GM23248 (cell line): Measurements from ENCODE around the gene HERC3. TPM values are rescaled to one million over a fixed set of nuclear protein-coding genes. Genes with fewer than 3 reads are reported as not detected.
A peak's percentile ranks its signal among the peaks of the same experiment; 100 is the strongest.

Source experiments
- DNase-seq: peaks from one replicate; pipeline ENCODE4 v3.0.0-alpha.2; 2015
- H2AFZ ChIP-seq: fragments of 200-600 bp; sonication (generic); 2 replicates; pipeline ENCODE4 v1.6.1; 2016; ENCODE audit warnings: antibody characterized with exemption
- H3F3A ChIP-seq: fragments of 200-600 bp; sonication (generic); 2 replicates; pipeline ENCODE4 v1.6.1; 2016; ENCODE audit warnings: mild to moderate bottlenecking, antibody characterized with exemption, mixed run types; ENCODE audit not compliant: insufficient read depth
- H3K27ac ChIP-seq: fragments of 200-600 bp; sonication (generic); 2 replicates; pipeline ENCODE4 v1.5.1; 2016; ENCODE audit warnings: mild to moderate bottlenecking
- H3K27me3 ChIP-seq: fragments of 200-600 bp; sonication (generic); replicated peaks from 2 replicates; pipeline ENCODE4 v1.6.1; 2016; ENCODE audit warnings: mild to moderate bottlenecking; ENCODE audit not compliant: insufficient read depth
- H3K36me3 ChIP-seq: fragments of 200-600 bp; sonication (generic); 2 replicates; pipeline ENCODE4 v1.6.1; 2016; ENCODE audit warnings: low read depth, mild to moderate bottlenecking
- H3K4me1 ChIP-seq: fragments of 200-600 bp; sonication (generic); 2 replicates; pipeline ENCODE4 v1.6.1; 2016; ENCODE audit warnings: mild to moderate bottlenecking; ENCODE audit not compliant: insufficient read depth
- H3K4me2 ChIP-seq: fragments of 200-600 bp; sonication (generic); one replicate; pipeline ENCODE4 v1.6.1; 2016; ENCODE audit warnings: mild to moderate bottlenecking; ENCODE audit not compliant: unreplicated experiment
- H3K4me3 ChIP-seq: fragments of 200-600 bp; sonication (generic); 2 replicates; pipeline ENCODE4 v1.5.1; 2016; ENCODE audit warnings: mild to moderate bottlenecking
- H3K79me2 ChIP-seq: fragments of 200-600 bp; sonication (generic); 2 replicates; pipeline ENCODE4 v1.6.1; 2016; ENCODE audit warnings: mild to moderate bottlenecking; ENCODE audit not compliant: insufficient read depth
- H3K9ac ChIP-seq: fragments of 200-600 bp; sonication (generic); 2 replicates; pipeline ENCODE4 v1.6.1; 2016; ENCODE audit warnings: mild to moderate bottlenecking
- H3K9me2 ChIP-seq: fragments of 200-600 bp; sonication (generic); 2 replicates; pipeline ENCODE4 v1.6.1; 2016; ENCODE audit warnings: mixed run types, mild to moderate bottlenecking, moderate library complexity; ENCODE audit not compliant: insufficient read depth
- H3K9me3 ChIP-seq: fragments of 200-600 bp; sonication (generic); one replicate; pipeline ENCODE4 v1.6.1; 2017; ENCODE audit warnings: low read depth
- H4K20me1 ChIP-seq: fragments of 200-600 bp; sonication (generic); 2 replicates; pipeline ENCODE4 v1.6.0; 2016; ENCODE audit not compliant: insufficient read depth
- EZH2 ChIP-seq: fragments of 200-600 bp; sonication (generic); IDR thresholded peaks from 2 replicates; pipeline ENCODE4 v1.6.1; 2018; ENCODE audit warnings: antibody characterized with exemption, mild to moderate bottlenecking; ENCODE audit not compliant: insufficient read depth, poor library complexity, severe bottlenecking
- EZH2phosphoT487 ChIP-seq: fragments of 200-600 bp; sonication (generic); IDR thresholded peaks from 2 replicates; pipeline ENCODE4 v1.6.1; 2018; ENCODE audit warnings: antibody characterized with exemption, moderate library complexity, mild to moderate bottlenecking, low read depth; ENCODE audit not compliant: insufficient read depth
- WGBS, 2 experiments: methylation state at CpG; one replicate each; pipeline ENCODE4 v1.1.6; 2015 to 2017; ENCODE audit warnings: low lambda C conversion rate in 2 of 2, low coverage in 1 of 2; ENCODE audit errors: missing lambda C conversion rate in 2 of 2; 5-methylcytosine and 5-hydroxymethylcytosine counted together
- in situ Hi-C: fragments of 300-500 bp; cut with MboI; formaldehyde crosslinking; loops from 2 replicates; pipeline ENCODE4 v1.15.0; 2020
- polyA plus RNA-seq: library from polyadenylated mRNA; unstranded; fragments of >200 nt; fragmentation: Nextera tagmentation; extraction: Ambion mirVana; gene quantifications from 2 replicates; pipeline ENCODE4 v1.2.1, GENCODE V29; 2016
- total RNA-seq: library from RNA; depleted of rRNA; stranded (reverse); fragments of >200 nt; shearing (Covaris generic); gene quantifications from 2 replicates; pipeline ENCODE4 v1.2.3, GENCODE V29; 2014

The HERC3 gene
- total and polyA plus RNA-seq, 2 experiments from 2014 or later = 25.8 to 27.6 TPM

GRCh38 chr4:88592600-88593448 is 544 bp downstream of the HERC3 start:
- H3K79me2 ChIP-seq = peaks cover 76% of the 10 kb centered on the region

DNA sequence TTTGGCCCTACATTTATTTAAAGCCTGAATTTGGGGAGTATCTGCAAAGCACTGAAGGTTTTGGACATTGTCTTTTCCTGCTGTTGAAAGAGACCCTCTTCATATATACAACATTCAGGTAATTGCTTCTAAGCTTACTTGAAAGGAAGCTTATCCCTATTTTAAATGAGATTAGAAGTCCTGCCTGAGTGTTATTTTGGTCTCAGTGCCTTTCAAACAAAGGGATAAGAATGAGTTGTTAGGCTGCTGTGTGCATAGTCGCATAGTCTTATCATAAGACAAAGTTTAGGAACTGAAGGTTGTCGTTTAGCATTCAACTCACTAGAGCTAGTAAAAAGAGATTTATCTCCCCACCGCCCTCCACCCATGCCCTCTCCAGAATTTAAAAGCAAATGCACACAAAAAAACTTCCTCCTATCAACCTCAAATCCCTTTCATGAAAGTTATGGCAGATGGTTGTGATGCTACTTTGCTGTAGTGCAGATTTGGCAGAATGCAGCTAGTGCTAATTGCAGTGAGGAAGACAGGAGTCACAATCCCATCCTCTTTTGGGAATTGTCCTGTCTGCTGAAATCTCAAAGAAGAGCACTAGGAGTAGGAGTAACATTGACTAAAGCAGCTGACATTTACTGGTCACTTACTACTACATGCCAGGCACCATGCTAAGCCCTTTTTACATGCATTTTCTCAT is 5.8 kb downstream of the HERC3 start:
- no peaks in the 10 kb centered on the region for H3K27me3 ChIP-seq
- WGBS, 2 experiments = 80 to 84% methylated on average over 3 of the region's 3 CpGs
- no peak overlapping the region for H3K9ac ChIP-seq
- in situ Hi-C loops = no loop called here
- H3K4me2 ChIP-seq = no peak overlapping the region
- H3K9me3 ChIP-seq = no peaks in the 10 kb centered on the region
- no peak for TF ChIP-seq EZH2phosphoT487
- no peak for TF ChIP-seq EZH2
- H3F3A ChIP-seq = peaks cover 46% of the 10 kb centered on the region
- H3K79me2 ChIP-seq = peaks cover 76% of the 10 kb centered on the region
- no peaks in the 10 kb centered on the region for H4K20me1 ChIP-seq
- H3K4me1 ChIP-seq = peaks cover 48% of the 10 kb centered on the region
- H2AFZ ChIP-seq = no peak overlapping the region
- H3K36me3 ChIP-seq = no peaks in the 10 kb centered on the region
- peak overlapping the region; percentile 96; the same call in 1 of the 2 replicates for H3K27ac ChIP-seq
- H3K4me3 ChIP-seq = no peak overlapping the region
- H3K9me2 ChIP-seq = no peaks in the 10 kb centered on the region
- DNase-seq = no peak

More at GRCh38 chr4:88592600-88593448, 544 bp downstream of the HERC3 start:
- TF ChIP-seq EZH2phosphoT487 = no peak
- no peak for TF ChIP-seq EZH2
- peak overlapping the region; percentile 98 for H3K4me2 ChIP-seq
- no peaks in the 10 kb centered on the region for H3K27me3 ChIP-seq
- H3K4me1 ChIP-seq = peaks cover 20% of the 10 kb centered on the region
- peak; percentile 93 for DNase-seq
- H4K20me1 ChIP-seq = no peaks in the 10 kb centered on the region
- in situ Hi-C loops = no loop called here
- peaks cover 11% of the 10 kb centered on the region; the same call in 1 of the 2 replicates for H3F3A ChIP-seq
- H3K9me3 ChIP-seq = no peaks in the 10 kb centered on the region
- H2AFZ ChIP-seq = peak overlapping the region; percentile 91
- peak overlapping the region; percentile 90 for H3K9ac ChIP-seq
- peak overlapping the region; percentile 75 for H3K27ac ChIP-seq
- no peaks in the 10 kb centered on the region for H3K36me3 ChIP-seq
- WGBS, 2 experiments = 1 to 2% methylated on average over 53 to 65 of the region's 89 CpGs
- peak overlapping the region; percentile 86 for H3K4me3 ChIP-seq
- H3K9me2 ChIP-seq = no peaks in the 10 kb centered on the region

DNA sequence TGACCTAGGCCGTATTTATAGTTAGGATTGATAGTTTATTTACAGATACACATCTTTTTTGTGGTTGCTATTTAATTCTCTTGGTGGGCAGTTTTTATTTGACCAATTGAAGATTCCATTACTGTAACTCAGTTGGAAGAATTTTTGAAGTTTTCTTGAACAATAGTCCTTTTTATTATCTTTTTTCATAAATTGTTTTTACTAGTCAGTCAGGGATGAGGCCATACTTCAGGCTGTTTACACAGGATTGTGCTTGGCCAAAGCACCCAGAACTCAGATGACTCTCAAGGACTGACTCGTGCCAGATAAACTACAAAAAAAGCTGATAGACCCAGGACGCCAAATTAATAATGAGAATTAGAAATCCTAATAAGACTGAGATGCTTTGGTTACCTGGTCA is 7.0 kb downstream of the HERC3 start:
- no peaks in the 10 kb centered on the region for H3K9me2 ChIP-seq
- H3K4me1 ChIP-seq = peaks cover 38% of the 10 kb centered on the region
- peak overlapping the region; percentile 96 for H3K27ac ChIP-seq
- peaks cover 76% of the 10 kb centered on the region for H3K79me2 ChIP-seq
- peak overlapping the region; percentile 71 for H3K9ac ChIP-seq
- no peaks in the 10 kb centered on the region for H4K20me1 ChIP-seq
- H2AFZ ChIP-seq = no peak overlapping the region
- H3K36me3 ChIP-seq = no peaks in the 10 kb centered on the region
- peak overlapping the region; percentile 53; the same call in 1 of the 2 replicates for H3K4me3 ChIP-seq
- H3K27me3 ChIP-seq = no peaks in the 10 kb centered on the region
- H3K4me2 ChIP-seq = peak overlapping the region; percentile 76
- TF ChIP-seq EZH2 (no peak), EZH2phosphoT487 (no peak)
- no peaks in the 10 kb centered on the region for H3K9me3 ChIP-seq
- in situ Hi-C loops = no loop called here
- H3F3A ChIP-seq = peaks cover 36% of the 10 kb centered on the region
- WGBS, 2 experiments = 52 to 53% methylated on average over 3 of the region's 3 CpGs
- DNase-seq = peak; percentile 72

DNA sequence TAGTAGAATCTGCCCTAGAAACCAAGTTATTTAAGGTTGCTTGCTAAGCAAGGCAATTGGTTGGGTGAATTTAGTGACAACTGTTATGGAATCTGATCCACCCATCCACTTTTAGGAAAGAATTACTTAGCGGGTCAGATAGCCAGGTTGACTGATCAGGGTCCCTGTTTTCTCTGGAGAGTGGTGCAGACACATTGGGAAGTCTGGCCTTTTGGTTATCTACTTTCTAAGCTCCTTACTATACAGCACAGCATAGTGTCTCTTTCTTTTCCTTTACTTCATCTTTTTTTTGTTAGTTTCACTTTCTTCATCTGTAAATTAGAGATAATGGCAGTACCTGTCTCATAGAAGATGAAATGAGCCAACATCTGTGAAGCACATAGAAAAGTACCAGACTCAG is 7.4 kb downstream of the HERC3 start:
- no peaks in the 10 kb centered on the region for H4K20me1 ChIP-seq
- peak overlapping the region; percentile 53 for H3K4me3 ChIP-seq
- 41 to 42% methylated on average over 1 of the region's 1 CpG for WGBS, 2 experiments
- peak overlapping the region; percentile 76 for H3K4me2 ChIP-seq
- H3K36me3 ChIP-seq = no peaks in the 10 kb centered on the region
- peak overlapping the region; percentile 96 for H3K27ac ChIP-seq
- no peaks in the 10 kb centered on the region for H3K27me3 ChIP-seq
- H3K79me2 ChIP-seq = peaks cover 76% of the 10 kb centered on the region
- no peaks in the 10 kb centered on the region for H3K9me3 ChIP-seq
- H3K9ac ChIP-seq = peak overlapping the region; percentile 71
- H3K4me1 ChIP-seq = peaks cover 37% of the 10 kb centered on the region
- no peak for DNase-seq
- no peaks in the 10 kb centered on the region for H3K9me2 ChIP-seq
- peaks cover 36% of the 10 kb centered on the region for H3F3A ChIP-seq
- in situ Hi-C loops = no loop called here
- H2AFZ ChIP-seq = no peak overlapping the region
- TF ChIP-seq EZH2phosphoT487 (no peak), EZH2 (no peak)
